ENCODE data around the gene ZCCHC24. TPM values are rescaled to one million over a fixed set of nuclear protein-coding genes. Genes with fewer than 3 reads are reported as not detected.

Gene ZCCHC24
- total RNA-seq, 1 experiment from 2014 or later: 4.3 TPM

Other genes with a start within 250 kb of the ZCCHC24 start
- 28.1 and 33.2 TPM in 2 replicates for gene PPIF, start 98.2 kb downstream of the ZCCHC24 start, total RNA-seq (2014; rRNA removed; shearing (Covaris generic))
- gene EIF5AL1, start 66.9 kb upstream of the ZCCHC24 start, total RNA-seq (2014; rRNA removed; shearing (Covaris generic)): 0.54 and 0.57 TPM in 2 replicates
- not detected in 2 replicates for gene SFTPA2, start 114.8 kb upstream of the ZCCHC24 start, total RNA-seq (2014; rRNA removed; shearing (Covaris generic))
- not detected in 2 replicates for gene SFTPA1, start 165.3 kb upstream of the ZCCHC24 start, total RNA-seq (2014; rRNA removed; shearing (Covaris generic))